NCI-H774 (cell line): ENCODE measurements around the gene DDC.
A peak's percentile ranks its signal among the peaks of the same experiment; 100 is the strongest.
"Not testable (repeated sequence)": the region's sequence is repeated elsewhere in the genome, so short reads cannot be mapped to it uniquely, and the experiment has no call there.

Experiments
- DNase-seq: peaks from one replicate; lab custom pipeline; 2025; lab: John Stamatoyannopoulos, UW

DDC gene

GRCh38 chr7:50486512-50486911, 78.7 kb downstream of the DDC start:
- DNase-seq, result no peak

GRCh38 chr7:50481867-50482266, 83.3 kb downstream of the DDC start:
- DNase-seq, result no peak

- DNase-seq, result no peak
Observed at GRCh38 chr7:50480797-50481196, 84.4 kb downstream of the DDC start.

GRCh38 chr7:50479743-50480517, 85.3 kb downstream of the DDC start:
- DNase-seq, result no peak

- DNase-seq, result peak; percentile 8
Observed at GRCh38 chr7:50477640-50478039, 87.6 kb downstream of the DDC start.

GRCh38 chr7:50476953-50477625, 88.1 kb downstream of the DDC start:
- no peak for DNase-seq

- DNase-seq, result no peak
Observed at GRCh38 chr7:50475340-50475739, 89.9 kb downstream of the DDC start.

- DNase-seq, result no peak
Observed at GRCh38 chr7:50474382-50475160, 90.6 kb downstream of the DDC start.

GRCh38 chr7:50473531-50473930, 91.7 kb downstream of the DDC start:
- no peak for DNase-seq

- DNase-seq, result no peak
Observed at GRCh38 chr7:50472427-50472826, 92.8 kb downstream of the DDC start.

- DNase-seq, result no peak
Observed at GRCh38 chr7:50471970-50472369, 93.2 kb downstream of the DDC start.

GRCh38 chr7:50470250-50471163, 94.7 kb downstream of the DDC start:
- no peak for DNase-seq

- no peak for DNase-seq
Observed at GRCh38 chr7:50469181-50469580, 96.0 kb downstream of the DDC start.

- DNase-seq, result no peak
Observed at GRCh38 chr7:50467817-50468610, 97.2 kb downstream of the DDC start.

- DNase-seq, result no peak
Observed at GRCh38 chr7:50466815-50467585, 98.2 kb downstream of the DDC start.

- no peak for DNase-seq
Observed at GRCh38 chr7:50463035-50463434, 102.2 kb downstream of the DDC start.

- DNase-seq, result no peak
Observed at GRCh38 chr7:50462361-50462760, 102.8 kb downstream of the DDC start.

- DNase-seq, result no peak
Observed at GRCh38 chr7:50461695-50462094, 103.5 kb downstream of the DDC start.

GRCh38 chr7:50459183-50459582, 106.0 kb downstream of the DDC start:
- not testable (repeated sequence) for DNase-seq

- DNase-seq, result not testable (repeated sequence)
Observed at GRCh38 chr7:50458651-50459050, 106.6 kb downstream of the DDC start.
